Colonic mucosa (tissue), 4 donors: ENCODE results near the gene ACKR4. TPM values are rescaled to one million over a fixed set of nuclear protein-coding genes. Genes with fewer than 3 reads are reported as not detected.

Experiments used
- DNase-seq: peaks from one replicate; pipeline ENCODE4 v3.0.0-alpha.2; 2020
- H3K27ac ChIP-seq: fragments of 200-600 bp; one replicate; pipeline ENCODE4 v1.8.0; 2021
- H3K27me3 ChIP-seq: fragments of 200-600 bp; one replicate; pipeline ENCODE4 v1.8.0; 2021
- H3K36me3 ChIP-seq: fragments of 200-600 bp; one replicate; pipeline ENCODE4 v1.8.0; 2021
- H3K4me1 ChIP-seq: fragments of 200-600 bp; one replicate; pipeline ENCODE4 v1.8.0; 2021; ENCODE audit warnings: mild to moderate bottlenecking
- H3K4me3 ChIP-seq: fragments of 200-600 bp; one replicate; pipeline ENCODE4 v1.8.0; 2021
- H3K9ac ChIP-seq, 2 donors: one replicate each; pipeline ENCODE4 v1.7.0; 2013; ENCODE audit warnings: control low read depth in 2 of 2, low read depth in 2 of 2, low read length in 2 of 2
- H3K9me3 ChIP-seq: fragments of 200-600 bp; one replicate; pipeline ENCODE4 v1.8.0; 2021
- CTCF ChIP-seq: fragments of 200-600 bp; IDR thresholded peaks from one replicate; pipeline ENCODE4 v1.8.0; 2022; ENCODE audit warnings: antibody characterized with exemption, mild to moderate bottlenecking
- intact Hi-C: fragments of 100-400 bp; cut with DNase I; formaldehyde crosslinking; loops from one replicate; pipeline ENCODE4 v1.14.1; 2022
- total RNA-seq, 2 donors: library from RNA; stranded (reverse); fragmentation: NEBNext Ultra II Directional in 1 of 2; extraction: Animal tissue kit (Norgen Biotek cat#: 25700) in 1 of 2; gene quantifications; one replicate each; pipeline ENCODE4 v1.2.1, GENCODE V29; 2021
- donor health status: healthy.
- donor health status: DM: no; HTN: no; CAD: no.
- donor health status: DM: no; HTN: no; CAD: no.

Gene ACKR4
- total RNA-seq, 2 donors from 2014 or later, result 0.90 TPM; not detected in 1

- intact Hi-C loops, result no loop called here
- no peaks in the 10 kb centered on the region for H3K36me3 ChIP-seq
- H3K4me1 ChIP-seq, result no peaks in the 10 kb centered on the region
- H3K27ac ChIP-seq, result no peak overlapping the region
- H3K4me3 ChIP-seq, result no peak overlapping the region
- no peaks in the 10 kb centered on the region for H3K27me3 ChIP-seq
- no peak overlapping the region for H3K9ac ChIP-seq
- no peak for DNase-seq
- no peak for TF ChIP-seq CTCF
- no peaks in the 10 kb centered on the region for H3K9me3 ChIP-seq
Observed at GRCh38 chr3:132564070-132564465, 33.0 kb upstream of the ACKR4 start.

- H3K27ac ChIP-seq, result no peak overlapping the region
- TF ChIP-seq CTCF, result no peak
- no peak overlapping the region for H3K4me3 ChIP-seq
- intact Hi-C loops, result no loop called here
- no peak overlapping the region for H3K9ac ChIP-seq
- no peaks in the 10 kb centered on the region for H3K27me3 ChIP-seq
- H3K36me3 ChIP-seq, result no peaks in the 10 kb centered on the region
- no peaks in the 10 kb centered on the region for H3K4me1 ChIP-seq
- H3K9me3 ChIP-seq, result no peaks in the 10 kb centered on the region
- no peak for DNase-seq
Observed at GRCh38 chr3:132568422-132568821, 28.6 kb upstream of the ACKR4 start.

GRCh38 chr3:132569153-132569552, 27.9 kb upstream of the ACKR4 start:
- Histone ChIP-seq H3K4me3 (no peak overlapping the region), H3K27me3 (no peaks in the 10 kb centered on the region), H3K36me3 (no peaks in the 10 kb centered on the region), H3K9ac (no peak overlapping the region), H3K4me1 (no peaks in the 10 kb centered on the region), H3K27ac (no peak overlapping the region), H3K9me3 (no peaks in the 10 kb centered on the region)
- TF ChIP-seq CTCF, result no peak
- intact Hi-C loops, result no loop called here
- DNase-seq, result no peak

- H3K27me3 ChIP-seq, result no peaks in the 10 kb centered on the region
- H3K36me3 ChIP-seq, result no peaks in the 10 kb centered on the region
- DNase-seq, result no peak
- H3K4me1 ChIP-seq, result no peaks in the 10 kb centered on the region
- TF ChIP-seq CTCF, result no peak
- H3K4me3 ChIP-seq, result no peak overlapping the region
- no peak overlapping the region for H3K9ac ChIP-seq
- H3K9me3 ChIP-seq, result no peaks in the 10 kb centered on the region
- H3K27ac ChIP-seq, result no peak overlapping the region
- intact Hi-C loops, result no loop called here
Observed at GRCh38 chr3:132569580-132569979, 27.5 kb upstream of the ACKR4 start.

- Histone ChIP-seq H3K27ac (no peak overlapping the region), H3K36me3 (no peaks in the 10 kb centered on the region), H3K9ac (no peak overlapping the region), H3K4me1 (no peaks in the 10 kb centered on the region), H3K9me3 (no peaks in the 10 kb centered on the region), H3K4me3 (no peak overlapping the region), H3K27me3 (no peaks in the 10 kb centered on the region)
- intact Hi-C loops, result no loop called here
- no peak for DNase-seq
- no peak for TF ChIP-seq CTCF
Observed at GRCh38 chr3:132570016-132570415, 27.1 kb upstream of the ACKR4 start.

- intact Hi-C loops, result no loop called here
- Histone ChIP-seq H3K9ac (no peak overlapping the region), H3K4me1 (no peaks in the 10 kb centered on the region), H3K4me3 (no peak overlapping the region), H3K27me3 (no peaks in the 10 kb centered on the region), H3K36me3 (no peaks in the 10 kb centered on the region), H3K9me3 (no peaks in the 10 kb centered on the region), H3K27ac (no peak overlapping the region)
- DNase-seq, result no peak
- TF ChIP-seq CTCF, result no peak
Observed at GRCh38 chr3:132573797-132574211, 23.3 kb upstream of the ACKR4 start.
